ENCODE data around the gene SPSB1.

The SPSB1 gene

DNA sequence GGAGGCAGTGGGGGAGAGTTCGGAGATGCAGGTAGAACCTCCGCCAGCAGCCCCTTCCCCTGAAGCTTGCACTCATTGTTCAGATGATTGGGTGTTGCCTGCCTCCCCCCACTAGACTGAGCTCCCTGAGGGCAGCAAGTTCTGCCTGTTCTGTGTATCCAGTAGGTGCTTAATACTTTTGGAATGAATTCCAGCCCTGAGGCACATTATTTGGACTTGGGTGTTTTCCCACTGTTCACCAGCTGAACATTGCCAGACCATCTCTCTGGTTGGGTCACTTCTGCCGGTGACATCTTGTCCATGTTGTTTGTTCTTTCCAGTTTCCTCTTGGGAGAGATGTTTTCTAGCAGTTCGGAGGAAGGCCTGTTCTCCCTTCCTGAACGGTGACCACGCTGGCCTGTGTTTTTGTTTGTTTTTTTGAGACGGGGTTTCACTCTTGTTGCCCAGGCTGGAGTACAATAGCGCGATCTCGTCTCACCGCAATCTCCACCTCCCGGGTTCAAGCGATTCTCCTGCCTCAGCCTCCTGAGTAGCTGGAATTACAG, 48.7 kb downstream of the SPSB1 start:
- FAIRE-seq: no peak
- DNase-seq (ENCODE audit: low spot score): no peak

DNA sequence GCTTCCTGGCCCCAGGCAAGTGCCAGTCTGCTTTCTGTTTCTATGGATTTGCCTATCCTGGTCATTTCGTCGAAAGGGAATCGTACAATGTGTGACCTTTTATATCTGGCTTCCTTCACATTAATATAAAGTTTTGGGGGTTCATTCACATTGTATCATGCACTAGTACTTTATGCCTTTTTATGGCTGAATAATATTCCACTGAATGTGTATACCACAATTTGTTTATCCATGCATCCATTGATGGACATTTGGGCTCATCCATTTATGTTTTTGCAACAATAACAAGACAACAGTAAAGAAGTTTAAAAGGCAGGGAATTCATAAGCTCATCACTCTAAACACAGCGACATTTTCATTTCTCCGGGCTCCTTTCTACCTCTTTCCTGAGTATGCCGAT, 50.6 kb downstream of the SPSB1 start:
- FAIRE-seq (no peak), DNase-seq (ENCODE audit: low spot score) (no peak)

DNA sequence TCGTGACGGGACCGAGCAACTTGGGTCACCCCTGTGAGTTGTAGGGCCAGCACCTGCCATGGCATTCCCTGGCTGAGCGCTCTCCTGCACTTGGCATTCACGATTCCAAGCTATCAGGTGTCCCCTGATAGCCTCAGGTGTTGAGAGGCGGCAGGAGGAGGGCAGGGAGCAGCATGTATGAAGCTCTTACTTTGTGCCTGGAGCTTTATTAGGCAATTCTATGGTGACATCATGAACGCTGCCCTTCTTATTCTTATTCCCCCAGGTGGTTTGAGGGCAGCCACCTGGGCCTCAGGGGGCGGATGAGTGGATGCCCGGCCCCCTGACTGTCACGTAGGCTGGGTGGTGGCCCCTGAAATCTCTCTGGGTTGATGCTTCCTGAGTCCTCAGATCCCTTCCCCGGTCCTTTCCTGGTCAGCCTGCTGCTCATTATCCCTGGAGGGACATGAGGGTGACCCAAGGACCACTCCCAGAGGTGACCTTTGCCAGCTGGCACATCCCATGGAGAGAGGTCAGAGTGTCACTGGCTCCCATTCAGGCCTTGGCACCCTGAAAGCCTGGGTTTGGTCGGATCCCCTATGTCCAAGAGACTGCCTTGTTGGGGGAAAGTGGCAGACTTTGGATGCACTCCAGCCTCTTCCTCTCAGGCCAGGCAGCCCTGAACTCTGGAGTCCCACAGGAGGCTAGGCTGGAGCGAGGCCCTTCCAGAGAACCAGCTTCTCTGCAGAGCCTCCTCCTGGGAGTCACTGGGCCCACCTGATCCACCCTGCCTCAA, 51.9 kb downstream of the SPSB1 start:
- no peak for DNase-seq (ENCODE audit: low spot score)
- FAIRE-seq: no peak

DNA sequence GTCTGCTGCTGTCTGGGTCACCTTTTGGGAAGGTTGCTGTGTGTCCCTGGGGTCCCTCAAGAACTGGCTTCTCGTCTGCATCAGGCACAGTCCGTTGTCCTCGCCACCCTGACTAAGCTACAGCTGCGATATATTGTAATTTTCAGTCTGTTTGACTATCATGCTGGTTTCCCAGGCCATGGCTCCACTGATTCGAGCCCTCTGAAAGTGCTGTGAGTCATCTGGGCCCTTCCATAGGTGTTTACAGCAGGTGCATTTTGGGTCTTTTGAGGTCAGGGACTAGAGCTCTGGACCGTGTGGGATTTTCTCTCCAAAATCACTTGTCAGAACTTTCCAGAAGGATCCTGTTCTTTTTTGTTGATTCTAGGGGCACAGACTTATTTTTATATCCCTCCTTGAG, 52.8 kb downstream of the SPSB1 start:
- DNase-seq (ENCODE audit: low spot score) (no peak), FAIRE-seq (no peak)

DNA sequence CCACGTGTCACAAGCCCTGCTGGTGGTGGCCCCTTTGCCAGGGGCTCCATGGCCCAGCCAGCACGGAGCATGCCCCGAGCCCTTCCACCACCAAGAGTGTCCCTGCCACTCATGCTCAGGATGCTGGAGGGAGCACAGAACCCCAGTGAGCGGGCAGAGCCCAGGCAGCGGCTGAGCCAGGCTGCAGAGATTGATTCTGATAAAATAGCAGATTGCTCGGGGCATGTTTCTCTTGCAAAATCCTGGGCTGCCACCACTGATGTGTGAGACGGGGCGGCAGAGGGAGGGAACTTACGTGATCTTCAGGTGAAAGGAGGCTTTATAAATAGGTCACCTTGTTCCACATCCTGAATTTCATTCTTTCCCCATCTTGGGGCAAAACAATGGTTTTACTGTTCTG, 53.2 kb downstream of the SPSB1 start:
- no peak for DNase-seq (ENCODE audit: low spot score)
- FAIRE-seq: no peak

DNA sequence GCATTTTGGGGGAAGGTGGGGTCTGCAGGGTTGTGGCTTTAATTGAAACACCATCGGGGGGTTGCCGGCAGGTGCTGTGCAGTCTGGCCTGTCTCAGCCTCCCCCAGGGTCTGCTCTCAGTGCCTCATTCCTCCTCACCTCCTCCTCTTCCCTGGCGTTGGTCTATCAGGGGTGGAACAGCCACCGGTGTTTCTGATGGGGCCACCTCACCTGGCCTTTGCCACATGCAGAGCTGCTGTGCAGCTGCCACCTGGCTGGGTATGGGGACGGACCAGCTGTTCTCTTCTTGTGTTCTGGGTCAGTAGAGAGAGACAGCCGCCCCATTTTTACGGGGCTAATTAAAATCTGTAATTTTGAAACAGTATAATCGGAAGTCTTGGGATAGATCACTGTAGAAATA, 53.9 kb downstream of the SPSB1 start:
- FAIRE-seq: no peak
- no peak for DNase-seq (ENCODE audit: low spot score)

DNA sequence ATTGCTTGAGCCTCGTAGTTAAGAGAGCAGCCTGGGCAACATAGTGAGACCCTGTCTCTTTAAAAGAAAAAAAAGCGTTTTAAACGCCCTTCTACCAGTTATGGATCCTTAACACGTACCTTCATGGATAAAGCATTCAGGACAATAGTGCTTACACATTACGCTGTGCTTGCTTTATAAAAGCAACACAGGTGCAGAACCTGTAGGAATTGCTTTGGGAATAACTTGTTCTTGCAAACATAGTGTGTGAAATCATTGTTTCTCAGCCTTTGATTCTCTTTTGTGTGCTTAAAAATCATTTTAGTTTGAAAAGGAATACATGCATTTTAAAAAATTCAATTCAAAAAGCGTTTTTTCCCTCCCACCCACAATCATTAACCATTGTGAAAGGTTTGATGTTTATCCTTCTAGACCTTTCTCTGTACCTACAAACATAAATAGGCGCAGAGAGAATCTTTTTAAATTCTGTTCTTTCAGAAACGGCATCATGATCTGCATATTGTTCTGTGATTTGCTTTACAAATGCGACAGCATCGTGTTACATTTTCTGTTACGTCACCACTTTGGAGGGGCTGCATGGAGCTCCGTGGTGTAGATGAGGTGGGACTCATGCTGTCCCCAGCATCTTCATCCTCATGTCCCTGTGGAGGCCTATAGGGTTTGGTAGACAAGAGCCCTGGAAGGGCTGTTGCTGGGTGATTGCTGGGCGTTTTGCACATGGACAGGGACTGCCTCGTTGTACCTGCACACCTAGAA, 54.6 kb downstream of the SPSB1 start:
- DNase-seq (ENCODE audit: low spot score) (no peak), FAIRE-seq (no peak)

DNA sequence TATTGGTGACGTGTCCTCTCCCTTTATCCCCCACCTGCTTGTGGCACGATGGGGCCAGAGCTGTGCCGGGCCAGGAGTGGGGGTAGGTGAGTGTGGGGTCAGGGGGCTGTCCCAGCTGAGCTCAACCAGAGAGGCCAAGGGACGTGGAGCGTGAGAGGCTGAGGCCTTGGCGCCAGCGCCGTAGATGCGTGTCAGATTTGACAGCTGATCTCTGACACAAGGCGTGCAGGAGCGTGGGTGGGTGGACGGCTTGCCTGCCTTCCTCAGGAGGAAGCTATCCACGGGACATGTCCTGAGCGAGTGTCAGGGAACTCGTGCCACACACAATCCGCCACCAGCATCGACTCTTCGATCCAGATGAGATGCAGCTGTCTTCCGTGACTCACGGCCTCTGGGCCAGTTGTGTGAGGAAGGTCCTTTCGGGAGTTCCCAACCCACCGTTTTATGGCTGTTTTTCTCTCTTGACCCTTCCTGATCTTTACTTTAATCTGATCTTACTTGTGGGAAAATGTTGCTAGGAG, 56.7 kb downstream of the SPSB1 start:
- no peak for DNase-seq (ENCODE audit: low spot score)
- no peak for FAIRE-seq

DNA sequence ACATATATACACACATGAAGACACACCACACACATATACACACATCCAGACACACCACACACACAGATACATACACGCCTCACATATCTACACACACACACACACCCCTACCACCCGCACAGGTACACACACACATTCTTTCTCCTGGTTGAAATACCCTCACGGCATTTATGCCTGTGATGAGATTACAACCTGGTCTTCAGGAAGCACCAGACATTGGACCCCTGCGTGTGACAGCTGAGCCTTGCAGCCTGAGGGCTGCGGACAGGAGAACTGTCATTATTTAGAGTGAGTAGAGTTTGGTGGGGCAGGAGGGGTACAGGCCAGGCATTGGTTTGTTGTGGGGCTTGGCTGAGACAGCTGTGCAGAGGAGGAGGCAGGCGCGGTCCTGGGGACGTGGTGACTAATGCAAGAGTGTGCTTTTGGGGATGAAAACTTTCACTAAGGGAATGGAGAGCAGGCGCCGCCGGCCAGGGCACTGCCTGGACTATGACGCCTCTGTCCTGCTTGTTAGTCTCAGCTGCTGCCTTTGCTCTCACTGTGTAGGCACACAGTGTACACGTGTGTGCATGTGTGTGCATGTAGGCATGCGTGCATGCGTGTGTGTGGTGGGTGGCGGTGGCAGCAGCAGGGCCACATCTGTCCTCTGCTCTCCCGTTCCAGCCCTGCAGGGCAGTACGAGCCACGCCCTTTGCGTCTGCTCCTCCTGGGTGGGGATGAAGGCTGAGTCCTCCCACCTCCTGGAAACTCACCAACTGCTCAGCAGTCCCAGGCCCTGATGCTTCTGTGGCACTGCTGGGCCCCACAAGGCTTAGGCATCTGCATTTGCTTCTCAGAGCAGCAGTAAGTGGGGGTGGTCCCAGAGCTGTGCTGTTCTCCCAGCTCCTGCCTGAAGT, 57.6 kb downstream of the SPSB1 start:
- FAIRE-seq: no peak
- no peak for DNase-seq (ENCODE audit: low spot score)

DNA sequence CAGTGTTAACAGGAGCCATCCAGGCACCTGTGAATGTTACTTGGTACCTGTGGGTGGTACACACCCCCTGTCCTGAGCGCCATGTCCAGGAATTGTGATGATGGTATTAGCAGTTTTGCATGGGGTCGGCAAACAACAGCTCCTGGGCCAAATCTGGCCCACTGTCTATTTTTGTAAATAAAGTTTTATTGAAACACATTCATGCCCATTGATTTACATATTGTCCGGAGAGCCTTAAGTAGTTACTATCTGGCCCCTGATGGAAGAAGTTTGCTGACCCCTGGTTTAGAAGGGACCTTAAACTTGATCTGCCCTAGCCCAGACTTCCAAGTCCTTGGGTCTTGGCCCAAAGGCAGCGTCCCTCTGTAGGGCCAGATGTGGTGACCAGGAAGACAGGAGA, 58.3 kb downstream of the SPSB1 start:
- DNase-seq (ENCODE audit: low spot score) (no peak), FAIRE-seq (no peak)

DNA sequence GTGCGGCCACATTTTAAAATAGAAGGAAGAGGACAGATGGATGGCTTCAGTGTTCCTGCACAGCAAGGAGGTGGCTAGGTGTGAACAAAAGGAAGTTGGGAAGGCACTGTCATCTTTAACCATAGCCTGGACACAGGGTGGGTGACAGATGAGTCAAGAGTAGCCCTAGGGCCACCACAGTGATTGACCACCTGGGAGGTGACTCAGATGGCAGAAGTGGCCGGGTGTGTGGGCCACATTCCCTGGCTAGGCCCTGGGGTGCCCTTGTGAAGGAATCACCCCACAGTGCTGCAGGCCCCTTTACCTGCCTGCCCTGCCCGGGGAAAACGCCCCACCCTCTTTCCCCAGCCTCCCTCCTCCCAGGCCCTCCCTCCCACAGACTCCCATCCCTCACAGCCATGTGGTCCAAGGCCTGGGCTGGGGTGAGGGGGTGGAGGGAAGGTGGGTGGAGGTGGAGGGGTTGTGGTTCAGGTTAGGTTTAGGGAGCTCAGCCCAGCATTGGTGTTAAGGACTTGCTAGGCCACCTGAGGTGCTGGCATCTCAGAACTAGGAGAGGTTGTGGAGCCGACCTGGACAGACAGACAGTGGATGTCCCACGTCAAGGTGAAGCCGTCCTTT, 59.1 kb downstream of the SPSB1 start:
- DNase-seq (ENCODE audit: low spot score) (no peak), FAIRE-seq (no peak)

DNA sequence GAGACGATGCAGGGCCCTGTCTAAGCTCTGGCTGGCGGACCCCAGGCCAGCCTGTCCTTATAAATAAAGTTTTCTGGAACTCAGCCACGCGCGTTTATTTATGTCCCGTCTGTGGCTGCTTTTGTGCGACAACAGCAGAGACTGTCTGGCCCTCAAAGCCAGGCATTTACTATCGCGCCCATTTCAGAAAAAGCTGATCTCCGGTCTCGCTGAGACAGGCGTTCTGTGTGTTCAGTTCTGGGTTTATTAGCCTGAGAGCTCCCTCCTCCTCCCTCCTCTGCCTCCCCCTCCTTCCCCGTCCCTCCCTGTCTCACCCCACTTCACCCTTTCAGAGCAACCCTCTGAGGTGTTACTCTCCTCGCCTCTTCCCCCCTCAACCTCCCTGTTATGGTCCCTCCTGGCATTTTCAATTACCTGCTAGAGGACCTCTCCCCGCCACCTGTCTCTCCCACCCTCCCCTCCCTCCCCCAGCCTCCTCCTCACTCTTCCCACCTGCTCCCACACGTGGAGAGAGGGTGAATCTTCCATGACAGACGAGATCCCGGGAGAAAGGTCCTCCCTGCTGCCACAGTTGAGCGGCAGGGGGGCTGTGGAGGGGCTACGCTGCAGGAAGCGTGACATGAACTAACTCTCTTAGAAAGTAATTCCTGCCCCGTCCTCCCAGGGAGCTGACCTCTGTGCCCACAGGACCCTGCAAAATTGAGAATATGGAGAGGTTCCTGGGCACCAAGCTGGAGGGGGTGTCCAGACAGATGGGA, 59.9 kb downstream of the SPSB1 start:
- no peak for FAIRE-seq

DNA sequence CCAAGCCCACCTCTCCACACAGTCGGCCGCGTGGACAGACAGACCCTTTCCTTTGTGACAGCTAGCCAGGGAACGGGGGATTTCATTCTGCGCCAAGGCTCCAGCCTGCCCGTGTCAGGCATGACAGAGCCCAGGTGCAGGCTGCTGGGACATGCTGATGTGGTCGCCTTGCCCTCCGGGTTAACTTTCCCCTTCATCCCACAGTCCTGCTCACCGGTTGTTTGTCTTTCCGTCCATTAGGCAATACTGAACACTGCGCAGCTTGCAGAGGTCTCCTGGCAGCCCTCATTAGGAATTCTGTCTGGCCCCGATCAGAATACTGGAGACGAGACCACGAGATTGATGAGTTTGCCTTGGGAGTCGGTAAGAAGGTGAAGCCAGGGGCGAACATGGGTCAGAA, 62.8 kb downstream of the SPSB1 start:
- no peak for FAIRE-seq
- DNase-seq (ENCODE audit: low spot score): no peak

More for the DNA sequence above, 59.9 kb downstream of the SPSB1 start:
- DNase-seq (ENCODE audit: low spot score): no peak

DNA sequence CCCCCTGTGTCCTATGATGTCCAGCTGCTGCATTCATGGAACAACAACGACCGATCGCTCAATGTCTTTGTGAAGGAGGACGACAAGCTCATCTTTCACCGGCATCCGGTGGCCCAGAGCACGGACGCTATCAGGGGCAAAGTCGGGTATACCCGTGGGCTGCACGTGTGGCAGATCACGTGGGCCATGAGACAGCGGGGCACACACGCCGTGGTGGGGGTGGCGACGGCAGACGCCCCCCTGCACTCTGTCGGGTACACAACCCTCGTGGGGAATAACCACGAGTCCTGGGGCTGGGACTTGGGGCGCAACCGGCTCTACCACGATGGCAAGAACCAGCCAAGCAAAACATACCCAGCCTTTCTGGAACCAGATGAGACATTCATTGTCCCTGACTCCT, 63.3 kb downstream of the SPSB1 start:
- no peak for FAIRE-seq
- no peak for DNase-seq (ENCODE audit: low spot score)

DNA sequence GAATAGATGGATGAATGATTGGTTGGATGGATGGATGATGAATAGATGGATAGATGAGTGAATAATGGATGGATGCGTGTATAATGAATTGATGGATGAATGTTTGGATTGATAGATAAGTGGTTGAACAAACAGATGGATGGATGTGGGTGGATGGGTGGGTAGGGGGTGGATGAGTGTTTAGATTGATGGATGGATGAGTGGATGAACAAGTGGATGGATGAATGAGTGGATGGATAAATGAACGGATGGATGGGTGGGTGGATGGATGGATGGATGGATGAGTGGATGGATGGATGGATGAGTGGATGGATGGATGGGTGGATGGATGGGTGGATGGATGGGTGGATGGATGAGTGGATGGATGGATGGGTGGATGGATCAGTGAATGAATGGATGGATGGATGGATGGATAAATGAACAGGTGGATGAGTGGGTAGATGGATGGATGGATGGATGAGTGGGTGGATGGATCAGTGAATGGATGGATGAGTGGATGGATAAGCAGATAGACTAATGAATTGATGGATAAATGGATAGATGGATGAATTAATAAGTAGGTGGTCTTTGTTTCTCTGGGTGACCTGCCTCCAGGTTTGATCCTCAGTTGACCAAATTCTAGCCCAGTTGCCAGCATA, 64.3 kb downstream of the SPSB1 start:
- DNase-seq (ENCODE audit: low spot score) (no peak), FAIRE-seq (no peak)

DNA sequence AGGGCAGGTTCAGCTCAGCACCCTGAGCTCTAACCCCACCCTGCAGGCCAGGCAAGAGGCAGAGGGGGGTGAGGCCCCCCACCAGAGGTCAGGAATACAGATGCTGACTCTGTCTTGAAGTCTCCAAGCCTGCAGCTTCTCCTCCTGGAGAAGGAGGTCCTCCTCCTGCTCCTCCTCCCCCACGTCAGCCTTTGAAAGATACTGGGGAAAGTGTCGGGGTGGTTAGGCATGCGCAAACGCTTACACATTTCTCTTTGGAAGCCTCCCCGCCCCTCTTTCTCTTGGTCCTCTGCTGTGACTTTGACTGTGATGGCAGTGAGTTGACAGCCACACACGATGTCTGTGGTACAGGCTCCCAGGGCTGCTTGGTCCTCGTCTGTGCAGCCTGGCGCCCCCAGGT, 65.3 kb downstream of the SPSB1 start:
- FAIRE-seq: no peak

DNA sequence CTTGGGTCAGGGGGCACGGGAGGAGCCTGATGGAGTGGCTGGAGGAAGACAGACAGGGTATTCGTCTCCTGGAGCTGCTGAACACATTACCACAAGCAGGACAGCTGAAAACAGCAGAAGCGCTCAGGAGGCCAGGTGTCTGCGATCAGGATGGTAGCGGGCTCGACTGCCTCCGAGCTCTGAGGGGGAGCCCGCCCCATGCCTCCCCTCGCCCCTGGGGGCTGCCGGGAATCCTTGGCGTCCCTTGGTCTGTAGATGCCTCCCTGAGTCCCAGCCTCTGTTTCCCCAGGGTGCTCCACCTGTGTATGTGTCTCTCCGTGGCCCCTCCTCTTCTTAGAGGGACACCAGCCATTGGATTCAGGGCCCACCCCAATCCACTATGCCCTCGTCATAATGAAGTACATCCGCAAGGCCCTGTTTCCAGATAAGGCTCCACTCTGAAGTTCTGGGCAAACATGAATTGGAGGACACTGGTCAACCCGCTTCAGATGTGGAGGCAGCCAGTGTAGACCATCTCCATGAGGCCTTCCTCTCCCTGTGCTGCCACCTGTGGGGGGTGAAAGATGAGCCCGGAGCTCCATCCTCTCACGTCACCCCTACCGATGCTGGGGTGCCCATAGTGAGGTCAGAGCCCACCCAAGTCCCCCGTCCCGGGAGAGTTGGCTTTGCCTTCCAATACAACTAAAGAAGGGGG, 67.8 kb downstream of the SPSB1 start:
- no peak for DNase-seq (ENCODE audit: low spot score)
- no peak for FAIRE-seq

More for the DNA sequence above, 65.3 kb downstream of the SPSB1 start:
- no peak for DNase-seq (ENCODE audit: low spot score)

DNA sequence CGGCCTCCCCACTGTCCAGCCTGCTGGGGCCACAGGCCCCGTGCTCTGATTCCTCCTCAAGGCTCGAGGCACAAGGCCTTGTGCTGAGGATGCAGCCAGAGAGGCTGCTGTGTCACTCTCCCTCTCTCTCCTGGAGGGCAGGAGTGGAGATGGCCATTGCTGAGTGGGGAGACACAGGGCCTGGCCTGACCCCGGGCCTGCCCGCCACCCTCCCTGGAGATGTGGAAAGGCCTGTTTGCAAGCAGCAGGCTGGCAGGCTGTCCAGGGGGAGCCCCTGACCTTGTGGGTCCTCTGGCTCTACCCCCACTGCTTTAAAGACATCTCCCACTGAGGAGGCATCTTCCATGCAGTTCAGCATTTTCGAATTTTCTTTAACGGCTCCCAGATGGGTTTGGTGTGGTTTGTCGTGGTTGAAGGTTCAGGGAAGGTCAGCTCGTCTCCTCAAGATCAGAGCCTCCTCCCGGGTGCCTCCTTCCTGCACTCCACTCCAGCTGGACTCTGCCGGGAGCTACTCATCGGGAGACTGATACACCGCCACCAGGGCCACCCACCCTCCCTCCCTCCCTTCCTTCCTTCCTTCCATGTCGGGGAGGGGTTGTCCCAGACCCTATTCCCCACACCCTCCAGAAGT, 69.1 kb downstream of the SPSB1 start:
- DNase-seq (ENCODE audit: low spot score) (no peak), FAIRE-seq (no peak)

DNA sequence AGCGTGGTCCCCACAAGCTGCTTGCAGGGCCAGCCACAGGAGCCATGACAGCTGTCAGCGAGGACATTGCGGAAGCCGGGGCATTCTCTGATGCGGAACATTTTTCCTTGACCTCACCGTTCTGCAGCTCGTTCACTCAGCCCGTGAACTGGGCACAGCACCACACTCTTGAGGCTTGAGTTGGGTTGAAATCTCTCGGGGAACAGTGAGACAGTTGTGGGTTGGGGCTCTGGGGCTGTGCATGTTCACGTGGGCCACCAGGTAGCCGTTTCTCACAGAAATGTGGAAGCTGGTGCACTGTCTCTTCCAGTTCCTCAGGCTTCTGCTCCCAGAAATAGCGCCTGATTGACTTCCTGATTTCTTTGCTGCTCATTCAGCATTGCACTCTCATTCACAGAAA, 69.8 kb downstream of the SPSB1 start:
- FAIRE-seq: no peak

More for the DNA sequence above, 69.8 kb downstream of the SPSB1 start:
- DNase-seq (ENCODE audit: low spot score): no peak
